Mesenchymal stem cell (in vitro differentiated cells and primary cell): ENCODE data around the gene CHST12.
"Not testable (repeated sequence)": the region's sequence is repeated elsewhere in the genome, so short reads cannot be mapped to it uniquely, and the experiment has no call there.

Experiments
- DNase-seq: peaks from one replicate; pipeline ENCODE4 v3.0.0-alpha.2; 2013
- H2AFZ ChIP-seq: one replicate; pipeline ENCODE4 v1.6.1; 2013; ENCODE audit warnings: low read depth, mild to moderate bottlenecking, control low read depth, inconsistent platforms, low read length, moderate library complexity
- H2AK5ac ChIP-seq: 2 replicates; pipeline ENCODE4 v1.6.1; 2013; ENCODE audit warnings: low read length, moderate library complexity, mild to moderate bottlenecking, inconsistent platforms; ENCODE audit not compliant: severe bottlenecking
- H2BK120ac ChIP-seq: one replicate; pipeline ENCODE4 v1.6.1; 2013; ENCODE audit warnings: low read depth, mild to moderate bottlenecking, inconsistent platforms, low read length, moderate library complexity
- H2BK12ac ChIP-seq, 2 experiments: one replicate each; pipeline ENCODE4 v1.6.1; 2013; ENCODE audit warnings: inconsistent platforms in 2 of 2, low read length in 2 of 2, mild to moderate bottlenecking in 2 of 2, moderate library complexity in 2 of 2, control low read depth in 1 of 2
- H2BK15ac ChIP-seq: one replicate; pipeline ENCODE4 v1.6.1; 2013; ENCODE audit warnings: mild to moderate bottlenecking, low read depth, inconsistent platforms; ENCODE audit not compliant: poor library complexity, severe bottlenecking
- H2BK5ac ChIP-seq: 2 replicates; pipeline ENCODE4 v1.6.1; 2013; ENCODE audit warnings: low read depth, mild to moderate bottlenecking, low read length, control low read depth, inconsistent platforms; ENCODE audit not compliant: poor library complexity, severe bottlenecking
- H3K14ac ChIP-seq, 2 experiments: one replicate each; pipeline ENCODE4 v1.6.1; 2013; ENCODE audit warnings: inconsistent platforms in 2 of 2, low read length in 2 of 2, control low read depth in 1 of 2, mild to moderate bottlenecking in 1 of 2, moderate library complexity in 1 of 2
- H3K18ac ChIP-seq, 2 experiments: one replicate each; pipeline ENCODE4 v1.6.1; 2013; ENCODE audit warnings: inconsistent platforms in 2 of 2, low read length in 2 of 2, control low read depth in 1 of 2, low read depth in 1 of 2, mild to moderate bottlenecking in 1 of 2
- H3K23ac ChIP-seq, 2 experiments: one replicate each; pipeline ENCODE4 v1.6.1; 2013; ENCODE audit warnings: inconsistent platforms in 2 of 2, low read length in 2 of 2, mild to moderate bottlenecking in 2 of 2, moderate library complexity in 2 of 2, control low read depth in 1 of 2
- H3K27ac ChIP-seq: 2 replicates; pipeline ENCODE4 v1.5.1; 2013; ENCODE audit warnings: mild to moderate bottlenecking, moderate library complexity, low read length, control low read depth, inconsistent platforms; ENCODE audit not compliant: poor library complexity, severe bottlenecking
- H3K27me3 ChIP-seq, 2 experiments: 2 replicates each; pipeline versions ENCODE4 v1.6.1 to v1.7.0; 2013; ENCODE audit warnings: low read length in 2 of 2, mild to moderate bottlenecking in 2 of 2, moderate library complexity in 2 of 2, control low read depth in 1 of 2, inconsistent platforms in 1 of 2; ENCODE audit not compliant: control insufficient read depth in 1 of 2, insufficient read depth in 1 of 2
- H3K36me3 ChIP-seq, 2 experiments: 2 replicates each; pipeline versions ENCODE4 v1.6.1 to v1.7.0; 2013; ENCODE audit warnings: low read length in 2 of 2, control low read depth in 1 of 2, inconsistent platforms in 1 of 2, low read depth in 1 of 2, mild to moderate bottlenecking in 1 of 2; ENCODE audit not compliant: insufficient read depth in 2 of 2, control insufficient read depth in 1 of 2
- H3K4ac ChIP-seq, 2 experiments: one replicate each; pipeline ENCODE4 v1.6.1; 2013; ENCODE audit warnings: inconsistent platforms in 2 of 2, low read length in 2 of 2, mild to moderate bottlenecking in 2 of 2, moderate library complexity in 2 of 2, control low read depth in 1 of 2, low read depth in 1 of 2
- H3K4me1 ChIP-seq: 2 replicates; pipeline ENCODE4 v1.6.1; 2013; ENCODE audit warnings: low read depth, low read length, control low read depth; ENCODE audit not compliant: control insufficient read depth, insufficient read depth
- H3K4me2 ChIP-seq: 2 replicates; pipeline ENCODE4 v1.6.1; 2013; ENCODE audit warnings: low read length, mild to moderate bottlenecking, inconsistent platforms; ENCODE audit not compliant: poor library complexity, severe bottlenecking
- H3K4me3 ChIP-seq, 2 experiments: 2 replicates each; pipeline versions ENCODE4 v1.5.1 to v1.7.0; 2013; ENCODE audit warnings: low read length in 2 of 2, mild to moderate bottlenecking in 2 of 2, control low read depth in 1 of 2, low read depth in 1 of 2; ENCODE audit not compliant: insufficient read depth in 1 of 2
- H3K79me1 ChIP-seq: replicated peaks from 2 replicates; pipeline ENCODE4 v1.6.1; 2013; ENCODE audit warnings: mild to moderate bottlenecking, control low read depth, low read length, inconsistent platforms; ENCODE audit not compliant: poor library complexity, severe bottlenecking
- H3K9ac ChIP-seq: 2 replicates; pipeline ENCODE4 v1.7.0; 2013; ENCODE audit warnings: mild to moderate bottlenecking, low read length, moderate library complexity
- H3K9me3 ChIP-seq: 2 replicates; pipeline ENCODE4 v1.7.0; 2013; ENCODE audit warnings: mild to moderate bottlenecking, low read length; ENCODE audit not compliant: control insufficient read depth
- H4K8ac ChIP-seq: one replicate; pipeline ENCODE4 v1.6.1; 2013; ENCODE audit warnings: inconsistent platforms, mild to moderate bottlenecking, low read length, moderate library complexity
- H4K91ac ChIP-seq: one replicate; pipeline ENCODE4 v1.6.1; 2013; ENCODE audit warnings: mild to moderate bottlenecking, low read length, inconsistent platforms
- WGBS: methylation state at CpG from one replicate; pipeline ENCODE4 v1.1.7; 2013; ENCODE audit warnings: mixed read lengths; 5-methylcytosine and 5-hydroxymethylcytosine counted together

CHST12 gene

DNA sequence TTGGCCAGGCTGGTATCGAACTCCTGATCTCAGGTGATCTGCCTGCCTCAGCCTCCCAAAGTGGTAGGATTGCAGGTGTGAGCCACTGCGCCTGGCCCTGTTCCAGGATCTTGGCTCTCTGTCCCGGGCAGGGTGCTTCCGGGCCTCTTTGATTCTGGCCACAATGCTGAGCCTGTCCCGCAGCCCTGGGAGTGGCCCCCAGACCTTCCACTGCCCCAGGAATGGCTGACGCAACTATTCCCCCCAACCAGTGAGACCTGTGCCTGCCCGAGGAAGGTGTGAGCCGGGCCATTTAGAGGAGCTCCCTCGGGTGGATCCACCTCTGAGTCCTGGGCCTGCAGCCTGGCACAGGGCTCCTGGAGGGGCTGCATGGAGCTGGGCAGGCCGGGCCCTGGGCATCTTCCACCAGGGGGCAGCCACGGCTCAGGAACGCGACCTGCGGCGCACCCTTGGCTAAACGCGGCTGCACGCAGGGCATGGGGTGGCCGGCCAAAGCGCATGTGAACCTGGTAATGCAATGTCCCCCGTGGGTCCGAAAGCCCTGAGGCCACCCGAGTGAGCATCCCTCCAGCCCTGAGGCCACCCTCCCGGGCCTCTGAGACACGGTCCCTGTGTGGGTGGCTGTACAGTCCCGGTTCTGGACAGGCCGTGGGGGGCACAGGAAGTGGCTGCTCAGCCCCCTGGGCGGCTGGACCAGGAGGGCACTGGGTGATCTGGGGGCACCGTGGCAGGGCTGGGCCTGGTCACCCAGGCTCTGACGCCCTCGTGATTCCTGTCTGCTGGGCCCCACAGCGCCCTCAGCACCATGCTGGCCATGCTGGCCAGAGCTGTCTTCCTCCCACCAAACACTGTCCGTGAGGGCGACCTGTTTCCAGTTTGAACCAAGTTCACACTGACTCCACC lies 48.0 kb downstream of the CHST12 start:
- Histone ChIP-seq H2AK5ac (peak overlapping the region; percentile 71), H3K36me3 (no peaks in the 10 kb centered on the region), H2AFZ (peak overlapping the region; percentile 40), H3K4ac (no peak overlapping the region), H3K27ac (no peak overlapping the region), H3K18ac (peak overlapping the region; percentile 42 to 64), H3K27me3 (peaks cover 6 to 12% of the 10 kb centered on the region in 2 experiments), H3K14ac (peak overlapping the region in 1 of 2 experiments; percentile 29), H4K8ac (peak overlapping the region; percentile 66), H3K79me1 (no peaks in the 10 kb centered on the region), H2BK5ac (no peak overlapping the region), H3K23ac (no peak overlapping the region), H2BK120ac (peak overlapping the region; percentile 21), H3K9me3 (no peaks in the 10 kb centered on the region), H2BK12ac (peak overlapping the region in 1 of 2 experiments; percentile 38), H2BK15ac (no peak overlapping the region), H3K4me3 (peak overlapping the region; percentile 37 to 67), H3K4me1 (peaks cover 8% of the 10 kb centered on the region), H3K4me2 (peak overlapping the region; percentile 79), H3K9ac (peak overlapping the region; percentile 77), H4K91ac (peak overlapping the region; percentile 34)
- peak; percentile 67 for DNase-seq
- WGBS = 33% methylated on average over 34 of the region's 34 CpGs

GRCh38 chr7:2452074-2452507 lies 48.7 kb downstream of the CHST12 start:
- Histone ChIP-seq H3K4ac (peak overlapping the region in 1 of 2 experiments; percentile 26), H3K23ac (no peak overlapping the region), H3K36me3 (no peaks in the 10 kb centered on the region), H3K4me2 (no peak overlapping the region), H2AFZ (peak overlapping the region; percentile 40), H3K27ac (no peak overlapping the region), H4K8ac (peak overlapping the region; percentile 66), H3K4me1 (peaks cover 8% of the 10 kb centered on the region), H3K4me3 (peak overlapping the region in 1 of 2 experiments; percentile 67), H2BK120ac (no peak overlapping the region), H2AK5ac (peak overlapping the region; percentile 71), H3K9ac (peak overlapping the region; percentile 77), H3K79me1 (no peaks in the 10 kb centered on the region), H2BK12ac (peak overlapping the region in 1 of 2 experiments; percentile 38), H3K14ac (no peak overlapping the region), H3K18ac (peak overlapping the region; percentile 42 to 83), H4K91ac (peak overlapping the region; percentile 34), H3K27me3 (peaks cover 6 to 12% of the 10 kb centered on the region in 2 experiments), H3K9me3 (no peaks in the 10 kb centered on the region), H2BK5ac (no peak overlapping the region), H2BK15ac (no peak overlapping the region)
- DNase-seq = peak; percentile 6
- 67% methylated on average over 9 of the region's 16 CpGs for WGBS

DNA sequence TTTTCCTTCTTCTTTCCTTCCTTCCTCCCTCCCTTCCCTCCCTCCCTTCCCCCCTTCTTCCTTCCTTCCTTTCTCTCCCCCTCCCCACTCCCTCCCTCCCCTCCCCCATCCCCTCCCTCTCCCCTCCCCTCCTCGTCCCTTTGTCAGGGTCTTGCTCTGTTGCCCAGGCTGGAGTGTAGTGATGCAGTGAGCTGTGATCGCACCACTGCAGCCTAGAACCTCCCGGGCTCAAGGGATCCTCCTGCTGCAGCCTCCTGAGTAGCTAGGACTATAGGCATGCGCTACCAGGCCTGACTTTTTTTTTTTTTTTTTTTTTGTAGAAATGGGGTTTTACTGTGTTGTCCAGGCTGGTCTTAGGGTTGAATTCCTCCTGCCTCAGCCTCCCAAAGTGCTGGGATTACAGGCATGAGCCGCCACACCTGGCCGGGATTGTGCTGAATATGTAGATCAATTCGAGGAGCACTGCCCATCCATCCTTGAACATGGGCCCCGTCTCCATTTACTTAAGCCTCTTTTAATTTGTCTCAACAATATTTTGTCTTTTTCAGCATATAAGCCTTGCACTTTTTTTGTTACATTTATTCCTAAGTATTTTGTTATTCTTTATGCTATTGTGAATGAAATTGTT lies 49.3 kb downstream of the CHST12 start:
- H2AK5ac ChIP-seq = no peak overlapping the region
- no peak overlapping the region for H4K91ac ChIP-seq
- H3K14ac ChIP-seq = no peak overlapping the region
- H3K79me1 ChIP-seq = no peaks in the 10 kb centered on the region
- no peak overlapping the region for H2BK12ac ChIP-seq
- no peak overlapping the region for H4K8ac ChIP-seq
- H3K27me3 ChIP-seq = peaks cover 6 to 12% of the 10 kb centered on the region in 2 experiments
- H2BK5ac ChIP-seq = no peak overlapping the region
- no peak overlapping the region for H3K23ac ChIP-seq
- no peak overlapping the region for H3K4ac ChIP-seq
- no peak overlapping the region for H2AFZ ChIP-seq
- H3K9me3 ChIP-seq = no peaks in the 10 kb centered on the region
- no peak overlapping the region for H3K27ac ChIP-seq
- WGBS = 92% methylated on average over 8 of the region's 8 CpGs
- no peak overlapping the region for H3K4me2 ChIP-seq
- H3K4me1 ChIP-seq = peaks cover 8% of the 10 kb centered on the region
- H3K9ac ChIP-seq = no peak overlapping the region
- no peak for DNase-seq
- no peak overlapping the region for H3K4me3 ChIP-seq
- no peak overlapping the region for H2BK15ac ChIP-seq
- H2BK120ac ChIP-seq = no peak overlapping the region
- H3K36me3 ChIP-seq = no peaks in the 10 kb centered on the region
- no peak overlapping the region for H3K18ac ChIP-seq

DNA sequence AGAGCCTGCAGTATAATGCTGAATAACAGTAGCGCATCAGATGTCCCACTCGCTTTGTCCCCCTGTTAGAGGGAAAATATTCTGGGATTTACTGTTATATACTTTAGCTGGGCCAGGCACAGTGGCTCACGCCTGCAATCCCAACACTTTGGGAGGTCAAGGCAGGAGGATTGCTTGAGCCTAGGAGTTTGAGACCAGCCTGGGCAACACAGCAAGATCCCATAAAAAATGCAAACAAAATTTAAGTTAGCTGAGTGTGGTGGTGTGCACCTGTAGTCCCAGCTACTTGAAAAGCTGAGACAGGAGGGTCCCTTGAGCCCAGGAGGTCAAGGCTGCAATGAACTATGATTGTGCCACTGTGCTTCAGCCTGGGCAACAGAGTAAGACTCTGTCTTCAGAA lies 50.4 kb downstream of the CHST12 start:
- not testable (repeated sequence) for H3K4me2 ChIP-seq, DNase-seq, H2BK5ac ChIP-seq, H2AFZ ChIP-seq, H4K8ac ChIP-seq, H3K4me3 ChIP-seq, H3K36me3 ChIP-seq, H2BK120ac ChIP-seq, H3K14ac ChIP-seq, H3K9me3 ChIP-seq, H3K23ac ChIP-seq, H4K91ac ChIP-seq, H3K27ac ChIP-seq, H3K79me1 ChIP-seq, H2AK5ac ChIP-seq, H2BK15ac ChIP-seq, H3K9ac ChIP-seq, H3K4ac ChIP-seq, H2BK12ac ChIP-seq, H3K18ac ChIP-seq
- peaks cover 11% of the 10 kb centered on the region for H3K4me1 ChIP-seq
- peaks cover 0 to 12% of the 10 kb centered on the region in 2 experiments for H3K27me3 ChIP-seq
- 95% methylated on average over 3 of the region's 3 CpGs for WGBS
